Prostate gland (tissue), 2 donors: ENCODE data around the gene RNF149. TPM values are rescaled to one million over a fixed set of nuclear protein-coding genes. Genes with fewer than 3 reads are reported as not detected.

Experiments
- DNase-seq: peaks from one replicate; pipeline ENCODE4 v3.0.0-alpha.2; 2019; ENCODE audit warnings: low spot score
- H3K27ac ChIP-seq, 2 donors: fragments of 200-600 bp; sonication (generic); 2 replicates each; pipeline ENCODE4 v1.5.1; 2017 to 2019
- H3K27me3 ChIP-seq: fragments of 200-600 bp; sonication (generic); replicated peaks from 2 replicates; pipeline ENCODE4 v1.5.1; 2019; ENCODE audit not compliant: insufficient read depth
- H3K36me3 ChIP-seq, 2 donors: fragments of 200-600 bp; sonication (generic); 1 replicate in 1 of 2; 2 replicates in 1 of 2; pipeline versions ENCODE4 v1.5.1 to v1.8.1; 2017 to 2019
- H3K4me1 ChIP-seq: fragments of 200-600 bp; sonication (generic); replicated peaks from 2 replicates; pipeline ENCODE4 v1.5.1; 2019
- H3K4me3 ChIP-seq, 2 donors: fragments of 200-600 bp; sonication (generic); 2 replicates each; pipeline ENCODE4 v1.5.1; 2017 to 2019
- H3K9me3 ChIP-seq: fragments of 200-600 bp; sonication (generic); 2 replicates; pipeline ENCODE4 v1.5.1; 2017
- POLR2A ChIP-seq: fragments of 450-650 bp; IDR thresholded peaks from one replicate; pipeline ENCODE4 v1.6.1; 2016; ENCODE audit warnings: antibody characterized with exemption, mild to moderate bottlenecking
- POLR2AphosphoS5 ChIP-seq: sonication (generic); formaldehyde crosslinking; IDR thresholded peaks from one replicate; pipeline ENCODE4 v1.6.1; 2017; ENCODE audit warnings: antibody characterized with exemption
- WGBS: methylation state at CpG from one replicate; pipeline ENCODE4 v1.1.5; 2018; 5-methylcytosine and 5-hydroxymethylcytosine counted together
- intact Hi-C: fragments of 100-400 bp; cut with DNase I; formaldehyde crosslinking; loops from one replicate; pipeline ENCODE4 v1.14.2; 2022
- total RNA-seq, 2 donors: library from RNA; depleted of rRNA; stranded (reverse); fragments of >200 nt; gene quantifications; one replicate each; pipeline ENCODE4 v1.1.0, GENCODE V29; 2016
- TF ChIP-seq, protein P1 (sequence below), 4 experiments: fragments of 200-600 bp in 2 of 4; fragments of 450-650 bp in 2 of 4; sonication (generic) in 2 of 4; IDR thresholded peaks; 1 replicate in 3 of 4; 2 replicates in 1 of 4; pipeline ENCODE4 v1.5.1; 2016 to 2019; ENCODE audit warnings: antibody characterized with exemption in 4 of 4, mild to moderate bottlenecking in 2 of 4, moderate library complexity in 2 of 4

The RNF149 gene
- total RNA-seq, 2 donors from 2014 or later = 57.2 to 75.4 TPM

- WGBS = 93% methylated on average over 4 of the region's 4 CpGs
- Histone ChIP-seq H3K27me3 (no peaks in the 10 kb centered on the region), H3K36me3 (no peaks in the 10 kb centered on the region)
These were observed 46.4 kb downstream of the RNF149 start for GRCh38 chr2:101262142-101262541.

DNA sequence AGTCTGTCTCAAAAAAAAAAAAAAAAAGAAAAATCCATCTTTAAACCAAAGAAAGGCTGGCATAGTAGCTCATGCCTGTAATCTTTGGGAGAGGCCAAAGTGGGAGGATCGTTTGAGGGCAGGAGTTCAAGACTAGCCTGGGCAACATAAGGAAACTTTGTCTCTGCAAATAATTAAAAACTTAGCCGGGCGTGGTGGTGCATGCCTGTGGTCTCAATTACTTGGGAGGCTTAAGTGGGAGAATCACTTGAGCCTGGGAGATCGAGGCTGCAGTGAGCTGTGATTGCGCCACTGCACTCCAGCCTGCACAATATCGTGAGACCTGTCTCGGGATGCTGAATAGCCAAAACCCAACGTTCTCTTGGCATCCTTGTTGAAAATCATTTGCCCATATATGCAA lies 49.7 kb downstream of the RNF149 start:
- Histone ChIP-seq H3K27me3 (no peaks in the 10 kb centered on the region), H3K4me1 (peaks cover 10% of the 10 kb centered on the region), H3K27ac (no peak overlapping the region), H3K36me3 (no peaks in the 10 kb centered on the region), H3K9me3 (no peaks in the 10 kb centered on the region), H3K4me3 (no peak overlapping the region)
- TF ChIP-seq POLR2A (no peak), POLR2AphosphoS5 (no peak)
- TF ChIP-seq, protein P1, sequence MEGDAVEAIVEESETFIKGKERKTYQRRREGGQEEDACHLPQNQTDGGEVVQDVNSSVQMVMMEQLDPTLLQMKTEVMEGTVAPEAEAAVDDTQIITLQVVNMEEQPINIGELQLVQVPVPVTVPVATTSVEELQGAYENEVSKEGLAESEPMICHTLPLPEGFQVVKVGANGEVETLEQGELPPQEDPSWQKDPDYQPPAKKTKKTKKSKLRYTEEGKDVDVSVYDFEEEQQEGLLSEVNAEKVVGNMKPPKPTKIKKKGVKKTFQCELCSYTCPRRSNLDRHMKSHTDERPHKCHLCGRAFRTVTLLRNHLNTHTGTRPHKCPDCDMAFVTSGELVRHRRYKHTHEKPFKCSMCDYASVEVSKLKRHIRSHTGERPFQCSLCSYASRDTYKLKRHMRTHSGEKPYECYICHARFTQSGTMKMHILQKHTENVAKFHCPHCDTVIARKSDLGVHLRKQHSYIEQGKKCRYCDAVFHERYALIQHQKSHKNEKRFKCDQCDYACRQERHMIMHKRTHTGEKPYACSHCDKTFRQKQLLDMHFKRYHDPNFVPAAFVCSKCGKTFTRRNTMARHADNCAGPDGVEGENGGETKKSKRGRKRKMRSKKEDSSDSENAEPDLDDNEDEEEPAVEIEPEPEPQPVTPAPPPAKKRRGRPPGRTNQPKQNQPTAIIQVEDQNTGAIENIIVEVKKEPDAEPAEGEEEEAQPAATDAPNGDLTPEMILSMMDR (IDR thresholded peaks at IDR 0.05) = no peak
- no peak for DNase-seq
- 95% methylated on average over 8 of the region's 8 CpGs for WGBS
- intact Hi-C loops = no loop called here

More at GRCh38 chr2:101262142-101262541, 46.4 kb downstream of the RNF149 start:
- no peaks in the 10 kb centered on the region for H3K9me3 ChIP-seq
- DNase-seq = no peak
- TF ChIP-seq POLR2A (no peak), POLR2AphosphoS5 (no peak)
- TF ChIP-seq, protein P1 (IDR thresholded peaks at IDR 0.05) = no peak
- intact Hi-C loops = no loop called here
- no peak overlapping the region for H3K27ac ChIP-seq
- H3K4me1 ChIP-seq = no peaks in the 10 kb centered on the region
- H3K4me3 ChIP-seq = no peak overlapping the region

DNA sequence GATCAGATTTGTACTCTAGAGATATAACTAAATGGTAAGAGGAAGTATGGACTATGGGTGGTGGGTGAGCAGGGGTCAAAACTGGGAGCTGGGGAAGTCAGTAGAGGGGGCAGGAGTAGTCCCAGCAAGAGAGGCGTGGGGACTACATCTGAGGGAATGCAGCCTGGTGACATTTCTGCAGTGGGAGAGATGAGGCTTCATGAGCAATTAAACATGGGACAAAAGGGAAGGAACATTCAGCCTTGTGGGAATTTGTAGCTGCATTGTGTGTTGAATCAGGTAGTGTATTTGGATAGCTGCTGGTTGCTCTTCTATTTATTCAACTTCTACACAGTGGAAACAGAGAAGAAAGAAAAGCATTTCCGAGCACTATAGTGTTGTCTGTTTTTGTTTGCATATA lies 52.2 kb downstream of the RNF149 start:
- no peak overlapping the region for H3K4me3 ChIP-seq
- DNase-seq = no peak
- intact Hi-C loops = no loop called here
- H3K27ac ChIP-seq = no peak overlapping the region
- H3K27me3 ChIP-seq = no peaks in the 10 kb centered on the region
- no peaks in the 10 kb centered on the region for H3K36me3 ChIP-seq
- H3K4me1 ChIP-seq = peaks cover 10% of the 10 kb centered on the region
- TF ChIP-seq POLR2AphosphoS5 = no peak
- TF ChIP-seq POLR2A = no peak
- TF ChIP-seq, protein P1 (IDR thresholded peaks at IDR 0.05) = no peak
- 87% methylated on average over 2 of the region's 2 CpGs for WGBS
- H3K9me3 ChIP-seq = no peaks in the 10 kb centered on the region

GRCh38 chr2:101255501-101255900 lies 53.0 kb downstream of the RNF149 start:
- Histone ChIP-seq H3K9me3 (no peaks in the 10 kb centered on the region), H3K27me3 (no peaks in the 10 kb centered on the region), H3K4me1 (peaks cover 10% of the 10 kb centered on the region), H3K4me3 (no peak overlapping the region), H3K36me3 (no peaks in the 10 kb centered on the region), H3K27ac (no peak overlapping the region)
- TF ChIP-seq POLR2AphosphoS5 = no peak
- TF ChIP-seq POLR2A = no peak
- TF ChIP-seq, protein P1 (IDR thresholded peaks at IDR 0.05) = no peak
- DNase-seq = no peak
- 91% methylated on average over 3 of the region's 3 CpGs for WGBS
- intact Hi-C loops = no loop called here

DNA sequence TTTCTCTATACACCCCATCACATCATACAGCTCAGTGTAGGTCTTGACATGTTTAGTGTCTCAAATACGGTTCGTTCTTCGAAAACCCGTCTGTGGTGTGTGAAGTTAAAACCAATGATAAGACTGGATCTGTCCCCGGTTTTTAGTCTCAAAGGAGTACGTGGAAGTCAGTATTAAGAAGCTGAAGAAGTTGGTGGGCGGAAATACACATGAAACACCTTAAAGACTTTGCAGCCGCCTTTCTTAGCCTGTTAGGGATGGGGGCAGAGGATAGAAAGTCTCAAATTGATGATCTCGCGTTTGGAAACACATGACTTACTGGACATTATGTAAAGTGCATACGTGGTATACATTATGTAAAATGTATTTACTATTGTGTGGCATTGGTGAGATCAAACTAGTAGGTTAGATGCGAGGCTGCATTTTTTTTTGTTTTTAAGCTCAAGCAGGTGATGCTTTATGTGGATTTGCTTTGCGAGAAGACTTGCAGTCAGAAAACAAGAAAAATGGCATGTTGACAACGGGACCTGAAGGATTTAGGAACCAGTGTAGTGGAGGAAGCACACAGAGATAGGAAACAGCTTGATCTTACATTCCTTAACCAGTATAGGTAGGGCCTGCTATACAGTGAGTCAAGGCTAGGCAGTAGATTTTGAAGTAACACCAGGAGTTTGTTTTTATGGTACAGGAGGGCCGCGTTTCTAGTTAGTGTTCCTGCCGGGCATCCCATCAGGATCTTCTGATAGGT lies 54.6 kb downstream of the RNF149 start:
- no peaks in the 10 kb centered on the region for H3K27me3 ChIP-seq
- intact Hi-C loops = no loop called here
- TF ChIP-seq, protein P1 (IDR thresholded peaks at IDR 0.05) = no peak
- TF ChIP-seq POLR2AphosphoS5 (no peak), POLR2A (no peak)
- 22% methylated on average over 17 of the region's 17 CpGs for WGBS
- H3K27ac ChIP-seq = peak overlapping the region; percentile 90 to 95
- DNase-seq = no peak
- peak overlapping the region; percentile 88 to 99 for H3K4me3 ChIP-seq
- H3K9me3 ChIP-seq = no peaks in the 10 kb centered on the region
- peaks cover 10% of the 10 kb centered on the region for H3K4me1 ChIP-seq
- no peaks in the 10 kb centered on the region for H3K36me3 ChIP-seq
